AG09319 (cell line): Measurements from ENCODE around the gene KCNC1.

Experiments
- DNase-seq: peaks from one replicate; pipeline ENCODE4 v3.0.0-alpha.2; 2010; ENCODE audit warnings: low read depth; ENCODE audit errors: extremely low read depth
- CTCF ChIP-seq: IDR thresholded peaks from 2 replicates; pipeline ENCODE4 v1.5.1; 2011; ENCODE audit warnings: low read depth, mild to moderate bottlenecking, inconsistent platforms, low read length, moderate library complexity

KCNC1 gene

GRCh38 chr11:17771841-17772401 is 37.3 kb downstream of the KCNC1 start:
- no peak for TF ChIP-seq CTCF
- DNase-seq: no peak

GRCh38 chr11:17772704-17773600 is 38.4 kb downstream of the KCNC1 start:
- no peak for TF ChIP-seq CTCF
- DNase-seq: no peak

- no peak for TF ChIP-seq CTCF
- DNase-seq: no peak
These were observed 39.1 kb downstream of the KCNC1 start for GRCh38 chr11:17773674-17774073.

GRCh38 chr11:17774232-17775034 is 39.9 kb downstream of the KCNC1 start:
- DNase-seq: no peak
- TF ChIP-seq CTCF: no peak

- no peak for DNase-seq
- no peak for TF ChIP-seq CTCF
These were observed 40.4 kb downstream of the KCNC1 start for GRCh38 chr11:17775035-17775348.

- DNase-seq: no peak
- TF ChIP-seq CTCF: no peak
These were observed 41.1 kb downstream of the KCNC1 start for GRCh38 chr11:17775507-17776211.
